Right lobe of liver (tissue), 6 donors: ENCODE results near the gene NOTCH1. TPM values are rescaled to one million over a fixed set of nuclear protein-coding genes. Genes with fewer than 3 reads are reported as not detected.

Source experiments
- ATAC-seq, 4 donors: fragments of 200-7000 bp; cut with Tn5 transposase; one replicate each; pipeline ENCODE4 v1.9.1; 2020; ENCODE audit warnings: mild to moderate bottlenecking in 4 of 4, moderate library complexity in 4 of 4
- DNase-seq, 3 donors: peaks; one replicate each; pipeline ENCODE4 v3.0.0-alpha.2; 2020
- H3K27ac ChIP-seq, 3 donors: fragments of 200-600 bp; one replicate each; pipeline ENCODE4 v1.8.0; 2022
- H3K27me3 ChIP-seq, 2 donors: fragments of 200-600 bp; one replicate each; pipeline ENCODE4 v1.8.0; 2022
- H3K36me3 ChIP-seq, 4 donors: fragments of 200-600 bp; sonication (generic) in 1 of 4; one replicate each; pipeline versions ENCODE4 v1.5.1 to v1.8.0; 2017 to 2022; ENCODE audit warnings: control low read depth in 1 of 4
- H3K4me1 ChIP-seq, 4 donors: fragments of 200-600 bp; sonication (generic) in 1 of 4; one replicate each; pipeline versions ENCODE4 v1.5.1 to v1.8.0; 2017 to 2022; ENCODE audit warnings: control low read depth in 1 of 4
- H3K4me3 ChIP-seq, 3 donors: fragments of 200-600 bp; one replicate each; pipeline ENCODE4 v1.8.0; 2022
- H3K9me3 ChIP-seq, 4 donors: fragments of 200-600 bp; sonication (generic) in 1 of 4; one replicate each; pipeline versions ENCODE4 v1.5.1 to v1.8.0; 2017 to 2022; ENCODE audit warnings: control low read depth in 1 of 4
- CTCF ChIP-seq, 4 donors: fragments of 200-600 bp in 3 of 4; fragments of 450-650 bp in 1 of 4; IDR thresholded peaks; one replicate each; pipeline versions ENCODE4 v1.5.1 to v1.8.0; 2016 to 2022; ENCODE audit warnings: antibody characterized with exemption in 4 of 4, mild to moderate bottlenecking in 2 of 4
- POLR2A ChIP-seq: fragments of 450-650 bp; IDR thresholded peaks from one replicate; pipeline ENCODE4 v1.6.1; 2017; ENCODE audit warnings: antibody characterized with exemption, mild to moderate bottlenecking
- WGBS: methylation state at CpG from one replicate; pipeline ENCODE4 v1.1.6; 2018; ENCODE audit warnings: low coverage, low lambda C conversion rate; ENCODE audit not compliant: insufficient coverage; ENCODE audit errors: missing lambda C conversion rate; 5-methylcytosine and 5-hydroxymethylcytosine counted together
- intact Hi-C, 2 donors: fragments of 100-400 bp; cut with DNase I; formaldehyde crosslinking; loops; one replicate each; pipeline versions ENCODE4 v1.11.2 to v1.14.1; 2022
- total RNA-seq, 6 experiments: library from RNA; depleted of rRNA in 2 of 6; stranded (reverse); fragments of >200 nt in 2 of 6; fragmentation: NEBNext Ultra II Directional in 3 of 6; extraction: Animal tissue kit (Norgen Biotek cat#: 25700) in 3 of 6; gene quantifications; one replicate each; pipeline versions ENCODE4 v1.1.0 to v1.2.4, GENCODE V29; 2016 to 2023
- donor health status: DM: no; HTN: yes; CAD: no.
- donor health status: DM: no; HTN: no; CAD: no.
- donor health status: DM: no; HTN: no; CAD: no.
- donor health status: DM: no; HTN: yes; CAD: no.
- donor health status: DM: no; HTN: yes; CAD: no.

The NOTCH1 gene
- total RNA-seq, 6 experiments from 2014 or later = 17.4 to 26.2 (median 19.3) TPM

DNA sequence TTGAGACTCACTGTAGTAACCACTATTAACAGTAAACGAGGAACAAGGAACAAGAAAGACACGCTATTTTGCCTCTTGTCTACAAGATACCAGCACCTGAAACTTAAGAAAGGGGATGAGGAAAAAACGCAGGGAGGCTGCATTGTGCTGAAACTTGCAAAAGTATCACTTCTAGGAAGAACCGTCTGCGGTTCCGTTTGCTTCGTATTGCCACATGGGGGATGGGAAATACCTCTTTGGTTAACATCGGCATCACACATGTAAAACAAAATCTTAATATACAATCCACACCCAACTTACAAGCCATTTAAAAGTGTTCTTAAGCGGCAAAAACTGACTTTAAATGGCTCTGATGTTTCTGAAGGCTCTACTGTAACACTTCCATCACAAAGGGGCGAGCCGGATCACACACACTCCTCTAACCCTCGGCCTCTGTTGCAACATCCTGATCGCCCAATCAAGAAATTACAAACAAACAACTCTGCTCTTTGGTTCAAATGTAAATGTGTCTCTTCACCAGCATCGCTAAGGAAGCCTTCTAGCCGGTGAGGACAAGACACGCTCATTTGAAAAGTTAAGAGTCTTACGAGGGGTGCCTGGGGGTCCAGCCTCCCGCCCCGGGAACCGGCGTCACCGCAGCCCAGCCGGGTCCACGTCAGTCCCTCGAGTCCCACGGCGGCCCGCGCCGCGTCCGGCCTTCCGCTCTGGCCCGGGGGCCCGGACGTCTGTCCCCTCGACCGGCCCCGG is 63.6 kb downstream of the NOTCH1 start:
- ATAC-seq (peak in 1 of 4 donors; percentile 2), DNase-seq (peak in 1 of 3 donors; percentile 70)
- TF ChIP-seq CTCF (IDR thresholded peaks at IDR 0.05) (no peak), POLR2A (no peak)
- WGBS = under 1% methylated on average over 30 of the region's 39 CpGs
- intact Hi-C loops = no loop called here
- Histone ChIP-seq H3K4me1 (peaks cover 0 to 37% (median 15%) of the 10 kb centered on the region in 4 donors), H3K27me3 (no peaks in the 10 kb centered on the region), H3K9me3 (no peaks in the 10 kb centered on the region), H3K36me3 (peaks cover under 1 to 17% (median 4%) of the 10 kb centered on the region in 4 donors), H3K4me3 (peak overlapping the region; percentile 95 to 100 (median 97)), H3K27ac (peak overlapping the region; percentile 81 to 98 (median 97))

- no peaks in the 10 kb centered on the region for H3K27me3 ChIP-seq
- DNase-seq (no peak), ATAC-seq (no peak)
- H3K4me3 ChIP-seq = peak overlapping the region; percentile 95 to 100 (median 97)
- WGBS = 25% methylated on average over 5 of the region's 5 CpGs
- TF ChIP-seq CTCF (IDR thresholded peaks at IDR 0.05) = no peak
- TF ChIP-seq POLR2A = no peak
- H3K4me1 ChIP-seq = peaks cover 0 to 37% (median 13%) of the 10 kb centered on the region in 4 donors
- peak overlapping the region in 2 of 3 donors; percentile 97 to 98 for H3K27ac ChIP-seq
- intact Hi-C loops = no loop called here
- H3K9me3 ChIP-seq = no peaks in the 10 kb centered on the region
- H3K36me3 ChIP-seq = peaks cover 7 to 24% (median 10%) of the 10 kb centered on the region in 4 donors
Measured at GRCh38 chr9:136481558-136481957, 64.3 kb downstream of the NOTCH1 start.

DNA sequence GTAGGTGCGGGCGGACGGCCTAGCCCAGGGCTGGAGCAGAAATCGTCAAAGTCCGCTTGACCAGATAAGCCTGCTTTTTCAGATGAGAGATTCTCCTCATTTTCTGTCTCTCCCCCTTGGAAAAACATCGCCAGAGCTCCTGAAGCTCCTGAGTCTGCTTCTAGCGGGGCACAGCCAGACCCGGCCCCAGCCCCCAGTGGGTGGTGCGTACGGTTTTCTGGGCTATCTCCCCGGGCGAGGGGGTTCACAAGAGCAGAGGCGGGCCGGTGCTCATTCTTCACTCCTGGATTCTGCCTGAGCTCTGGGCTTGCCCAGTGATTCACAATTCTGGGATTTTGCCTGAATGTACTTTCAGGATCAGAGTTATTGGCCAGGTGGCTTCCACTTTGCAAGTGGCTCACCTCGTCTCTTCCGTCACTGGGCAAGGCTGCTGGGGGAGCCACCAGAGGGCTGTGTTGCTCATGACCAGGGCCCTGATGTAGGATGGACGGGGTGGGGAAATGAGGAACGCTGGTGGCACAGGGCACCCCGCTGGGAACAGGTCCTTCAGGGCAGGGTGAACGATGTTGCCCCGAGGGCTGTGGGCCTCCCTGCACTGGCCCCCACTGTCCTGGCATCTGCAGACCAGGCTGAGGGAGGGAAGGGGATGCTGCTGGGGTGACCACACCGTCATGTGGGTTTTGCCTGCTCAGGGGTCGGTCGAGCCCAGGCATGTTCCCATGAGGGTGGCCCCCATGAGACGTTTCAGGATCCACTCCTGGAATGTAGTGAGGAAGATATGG is 69.3 kb downstream of the NOTCH1 start:
- no peak for DNase-seq
- Histone ChIP-seq H3K27ac (no peak overlapping the region), H3K4me1 (peaks cover 0 to 4% (median 2%) of the 10 kb centered on the region in 4 donors), H3K4me3 (no peak overlapping the region), H3K27me3 (no peaks in the 10 kb centered on the region), H3K36me3 (peaks cover 20 to 71% (median 43%) of the 10 kb centered on the region in 4 donors), H3K9me3 (no peaks in the 10 kb centered on the region)
- TF ChIP-seq CTCF (IDR thresholded peaks at IDR 0.05) = no peak
- no peak for TF ChIP-seq POLR2A
- WGBS = 82% methylated on average over 6 of the region's 25 CpGs
- intact Hi-C loops = no loop called here
- no peak for ATAC-seq

DNA sequence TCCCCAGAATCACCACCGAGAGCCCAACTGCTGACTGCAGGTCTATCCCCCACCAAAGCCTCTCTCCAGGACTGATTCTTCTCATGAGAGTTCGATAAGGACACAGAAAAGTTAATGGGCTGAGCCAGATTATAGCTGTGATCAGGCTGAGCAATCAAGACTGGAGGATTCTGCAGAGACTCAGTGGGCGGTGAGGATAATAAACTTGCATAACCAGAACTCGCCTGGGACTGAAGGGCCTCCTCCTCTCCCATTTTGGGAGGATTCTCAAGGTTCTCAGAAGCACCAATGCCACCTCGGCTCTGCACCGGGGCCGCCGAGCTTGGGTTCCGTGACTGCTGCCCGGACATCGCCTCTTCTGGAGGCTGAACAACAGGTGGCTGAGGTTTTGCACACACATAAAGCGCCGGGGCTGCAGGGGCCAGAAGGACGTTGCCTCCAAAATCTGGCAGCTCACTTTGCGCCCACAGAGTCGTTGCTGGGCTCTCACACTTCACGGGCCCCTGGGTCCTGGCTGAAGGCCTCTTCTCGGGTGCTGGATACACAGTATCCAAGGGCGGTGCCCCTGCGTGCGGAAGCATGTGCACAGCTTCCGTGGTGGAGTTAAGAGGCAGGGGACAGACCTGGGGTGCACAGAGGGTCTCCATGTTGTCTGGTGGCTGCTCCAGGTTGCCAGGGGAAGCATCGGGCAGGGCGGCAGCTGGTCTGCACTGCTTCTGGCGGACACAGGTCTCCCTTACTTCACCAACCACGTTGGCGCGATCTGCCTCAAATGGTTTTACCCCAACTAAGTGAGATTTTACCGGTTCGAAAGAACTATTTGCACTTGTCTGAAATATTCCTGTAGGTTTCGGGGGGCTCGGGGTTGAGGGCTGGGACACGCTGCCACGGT is 70.6 kb downstream of the NOTCH1 start:
- ATAC-seq (no peak), DNase-seq (no peak)
- Histone ChIP-seq H3K4me3 (no peak overlapping the region), H3K27ac (no peak overlapping the region), H3K36me3 (peaks cover 22 to 83% (median 57%) of the 10 kb centered on the region in 4 donors), H3K27me3 (no peaks in the 10 kb centered on the region), H3K9me3 (no peaks in the 10 kb centered on the region), H3K4me1 (no peaks in the 10 kb centered on the region)
- intact Hi-C loops = no loop called here
- 91% methylated on average over 4 of the region's 34 CpGs for WGBS
- TF ChIP-seq POLR2A (no peak), CTCF (IDR thresholded peaks at IDR 0.05) (no peak)
